K562 (cell line): ENCODE data around the gene C15orf62. TPM values are rescaled to one million over a fixed set of nuclear protein-coding genes. Genes with fewer than 3 reads are reported as not detected.

ENCODE experiments used
- ATAC-seq: fragments of 200-7000 bp; cut with Tn5 transposase; 3 replicates; pipeline ENCODE4 v1.9.1; 2020; ENCODE audit warnings: moderate library complexity
- BruUV-seq: library from RNA; stranded (reverse); fragments of 400-500 nt; replicated peaks from 2 replicates; lab custom pipeline; 2021; lab: Mats Ljungman, UMichigan
- CTCF ChIA-PET: fragments of 300-600 bp; formaldehyde crosslinking; extraction: SDS; loops from one replicate; lab custom pipeline; 2021; ENCODE audit warnings: low intra/inter-chr PET ratio; lab: Yijun Ruan, JAX
- POLR2A ChIA-PET: fragments of 300-600, 350-650 bp; sonication (Branson Sonifier 250); formaldehyde crosslinking; extraction: SDS; loops from one replicate; lab custom pipeline; 2021; ENCODE audit warnings: antibody characterized with exemption, inconsistent platforms; lab: Yijun Ruan, JAX
- DNase-seq, 4 experiments: peaks; one replicate each; pipeline versions ENCODE4 v3.0.0 to v3.0.0-alpha.2; 2011 to 2018; ENCODE audit warnings: low spot score in 3 of 4, mixed read lengths in 3 of 4; ENCODE audit errors: extremely low read depth in 1 of 4
- FAIRE-seq: peaks from 2 replicates; lab custom pipeline; 2011; peaks lifted over from hg19 to GRCh38; lab: Jason Lieb, UNC
- H2AFZ ChIP-seq: 2 replicates; pipeline ENCODE4 v1.6.0; 2011; ENCODE audit warnings: low read depth, low read length, control low read depth, inconsistent platforms
- H3K27ac ChIP-seq: fragments of 200-600 bp; 3 replicates; pipeline ENCODE4 v1.8.0; 2011; ENCODE audit warnings: low read depth, mild to moderate bottlenecking, control low read depth, inconsistent platforms, low read length, moderate library complexity, mixed read lengths; ENCODE audit errors: extremely low read depth
- H3K27me3 ChIP-seq, 2 experiments: fragments of 300-600 bp in 1 of 2; 2 replicates in 1 of 2; 3 replicates in 1 of 2; pipeline versions ENCODE4 v1.6.0 to v1.8.0; 2011; ENCODE audit warnings: inconsistent platforms in 2 of 2, low read length in 2 of 2, mild to moderate bottlenecking in 1 of 2, mixed read lengths in 1 of 2, moderate library complexity in 1 of 2; ENCODE audit not compliant: control insufficient read depth in 2 of 2, insufficient read depth in 2 of 2
- H3K36me3 ChIP-seq: fragments of 300-600 bp; 3 replicates; pipeline ENCODE4 v1.8.0; 2011; ENCODE audit warnings: mild to moderate bottlenecking, low read length, inconsistent platforms; ENCODE audit not compliant: control insufficient read depth, insufficient read depth
- H3K4me1 ChIP-seq, 2 experiments: fragments of 200-600 bp in 1 of 2; replicated peaks in 1 of 2; 2 replicates in 1 of 2; 3 replicates in 1 of 2; pipeline versions ENCODE4 v1.5.1 to v1.8.0; 2011; ENCODE audit warnings: inconsistent platforms in 2 of 2, low read length in 2 of 2, mild to moderate bottlenecking in 1 of 2, mixed read lengths in 1 of 2, moderate library complexity in 1 of 2; ENCODE audit not compliant: control insufficient read depth in 2 of 2, insufficient read depth in 2 of 2
- H3K4me2 ChIP-seq: 2 replicates; pipeline ENCODE4 v1.6.1; 2011; ENCODE audit warnings: low read length, control low read depth, inconsistent platforms, mixed read lengths; ENCODE audit not compliant: insufficient read depth
- H3K4me3 ChIP-seq: fragments of 200-600 bp; sonication (generic), shearing (Covaris generic); 2 replicates; pipeline ENCODE4 v1.5.1; 2016; ENCODE audit warnings: control low read depth, inconsistent platforms
- H3K79me2 ChIP-seq: fragments of 200-600 bp; 3 replicates; pipeline ENCODE4 v1.8.0; 2011; ENCODE audit warnings: low read length, inconsistent platforms; ENCODE audit not compliant: control insufficient read depth, insufficient read depth
- H3K9ac ChIP-seq, 2 experiments: 2 replicates each; pipeline versions ENCODE4 v1.6.0 to v1.6.1; 2011; ENCODE audit warnings: low read depth in 2 of 2, low read length in 2 of 2, control low read depth in 1 of 2, inconsistent platforms in 1 of 2, mild to moderate bottlenecking in 1 of 2, mixed read lengths in 1 of 2; ENCODE audit not compliant: insufficient read depth in 1 of 2
- H3K9me1 ChIP-seq: one replicate; pipeline ENCODE4 v1.6.0; 2011; ENCODE audit warnings: inconsistent platforms, mild to moderate bottlenecking, low read length, moderate library complexity; ENCODE audit not compliant: control insufficient read depth, insufficient read depth
- H3K9me3 ChIP-seq: replicated peaks from 2 replicates; pipeline ENCODE4 v1.5.1; 2011; ENCODE audit warnings: low read depth, low read length, inconsistent platforms; ENCODE audit not compliant: control insufficient read depth, insufficient read depth
- H4K20me1 ChIP-seq: replicated peaks from 2 replicates; pipeline ENCODE4 v1.6.1; 2011; ENCODE audit warnings: low read length, inconsistent platforms, mixed read lengths; ENCODE audit not compliant: control insufficient read depth, insufficient read depth
- BMI1 ChIP-seq: fragments of 150-350 bp; IDR thresholded peaks from 2 replicates; pipeline ENCODE4 v1.6.1; 2014; ENCODE audit warnings: low read length
- CBX2 ChIP-seq: fragments of 200-600 bp; sonication (generic); IDR thresholded peaks from one replicate; pipeline ENCODE4 v1.6.1; 2012; ENCODE audit warnings: mild to moderate bottlenecking, low read length, inconsistent platforms; ENCODE audit not compliant: insufficient read depth, poor library complexity, severe bottlenecking
- CEBPG ChIP-seq, 3 experiments: fragments of 200-800 bp in 1 of 3; sonication (Bioruptor generic) in 1 of 3; sonication (generic) in 1 of 3; formaldehyde crosslinking in 1 of 3; IDR thresholded peaks in 2 of 3; conservative IDR thresholded peaks in 1 of 3; 2 replicates each; pipeline versions ENCODE4 v1.6.1 to v1.8.0; 2016 to 2022; ENCODE audit warnings: missing compliant biosample characterization in 2 of 3, missing genetic modification characterization in 2 of 3, mild to moderate bottlenecking in 1 of 3, missing genetic modification reagents in 1 of 3
- CLOCK ChIP-seq: fragments of 250-450 bp; sonication (Bioruptor Pico); IDR thresholded peaks from 2 replicates; pipeline ENCODE4 v1.4.0; 2020; ENCODE audit warnings: mild to moderate bottlenecking, moderate library complexity, borderline replicate concordance
- CREBBP ChIP-seq: IDR thresholded peaks from one replicate; pipeline ENCODE4 v1.6.1; 2012; ENCODE audit warnings: low read depth, mild to moderate bottlenecking, control low read depth, inconsistent platforms, low read length
- DNMT1 ChIP-seq: fragments of 450-650 bp; IDR thresholded peaks from 2 replicates; pipeline ENCODE4 v1.6.1; 2016; ENCODE audit warnings: antibody characterized with exemption, mild to moderate bottlenecking
- HEY1 ChIP-seq: fragments of 250-450 bp; sonication (Bioruptor Pico); IDR thresholded peaks from 2 replicates; pipeline ENCODE4 v1.5.0; 2020; ENCODE audit warnings: mild to moderate bottlenecking, moderate library complexity, borderline replicate concordance
- HINFP ChIP-seq: fragments of 450-650 bp; conservative IDR thresholded peaks from 2 replicates; pipeline ENCODE4 v1.6.1; 2016; ENCODE audit warnings: missing genetic modification characterization, low read depth, mild to moderate bottlenecking, control low read depth, missing compliant biosample characterization
- MAFG ChIP-seq: fragments of 450-650 bp; conservative IDR thresholded peaks from 2 replicates; pipeline ENCODE4 v1.6.1; 2016; ENCODE audit warnings: missing genetic modification characterization, missing compliant biosample characterization
- NCOA6 ChIP-seq: fragments of 450-650 bp; IDR thresholded peaks from 2 replicates; pipeline ENCODE4 v1.6.1; 2017; ENCODE audit warnings: mild to moderate bottlenecking
- PPARD ChIP-seq: fragments of 250-450 bp; sonication (Bioruptor Pico); IDR thresholded peaks from 2 replicates; pipeline ENCODE4 v1.8.0; 2022; ENCODE audit warnings: inconsistent platforms, mild to moderate bottlenecking, moderate library complexity
- SMAD1 ChIP-seq: fragments of 150-350 bp; IDR thresholded peaks from 2 replicates; pipeline ENCODE4 v1.6.1; 2014; ENCODE audit warnings: low read length, low read depth; ENCODE audit not compliant: partially characterized antibody
- TGIF2 ChIP-seq: sonication (generic); formaldehyde crosslinking; IDR thresholded peaks from 2 replicates; pipeline ENCODE4 v1.8.1; 2022; ENCODE audit warnings: mild to moderate bottlenecking, missing genetic modification reagents, moderate library complexity
- ZFP91 ChIP-seq: sonication (generic); formaldehyde crosslinking; IDR thresholded peaks from 2 replicates; pipeline ENCODE4 v1.8.0; 2022; ENCODE audit warnings: mild to moderate bottlenecking, missing genetic modification reagents
- ZNF311 ChIP-seq: fragments of 250-450 bp; sonication (Bioruptor Pico); IDR thresholded peaks from 2 replicates; pipeline ENCODE4 v1.4.0; 2020; ENCODE audit warnings: mild to moderate bottlenecking, moderate library complexity
- ZNF507 ChIP-seq: conservative IDR thresholded peaks from 2 replicates; pipeline ENCODE4 v1.6.1; 2017; ENCODE audit warnings: missing genetic modification characterization, missing compliant biosample characterization
- ZNF668 ChIP-seq: fragments of 250-450 bp; sonication (Bioruptor Pico); IDR thresholded peaks from 2 replicates; pipeline ENCODE4 v1.8.0; 2022; ENCODE audit warnings: mild to moderate bottlenecking, inconsistent platforms
- WGBS: fragments of 100-300 bp; shearing (Covaris generic); methylation state at CpG from one replicate; pipeline ENCODE4 v1.1.6; 2016; ENCODE audit warnings: low coverage, mixed read lengths; ENCODE audit not compliant: insufficient coverage; ENCODE audit errors: missing lambda C conversion rate; 5-methylcytosine and 5-hydroxymethylcytosine counted together
- in situ Hi-C: fragments of 300-500 bp; cut with MboI; formaldehyde crosslinking; loops from 4 replicates; pipeline ENCODE4 v1.15.0; 2018; ENCODE audit warnings: inconsistent platforms, mixed read lengths
- intact Hi-C: fragments of 100-400 bp; cut with micrococcal nuclease; formaldehyde crosslinking; loops from 2 replicates; pipeline ENCODE4 v1.14.2; 2022
- polyA plus RNA-seq, 8 experiments: library from polyadenylated mRNA; depleted of rRNA in 4 of 8; stranded (reverse) in 5 of 8; unstranded in 3 of 8; fragments of >200 nt; fragmentation: Nextera tagmentation in 2 of 8; fragmentation: Illumina TruSeq in 1 of 8; extraction: Ambion mirVana in 2 of 8; extraction: Trizol in 1 of 8; gene quantifications; 2 replicates each; pipeline versions ENCODE4 v1.2.1 to v1.2.3, GENCODE V29; 2011 to 2014; ENCODE audit warnings: inconsistent platforms in 1 of 8, missing spikeins in 1 of 8
- total RNA-seq, 7 experiments: library from RNA; depleted of rRNA in 6 of 7; stranded (reverse); fragments of >200 nt in 6 of 7; fragmentation: Illumina TruSeq in 2 of 7; extraction: Trizol in 2 of 7; gene quantifications; 2 replicates each; pipeline versions ENCODE4 v1.2.1 to v1.2.3, GENCODE V29; 2011 to 2021; ENCODE audit warnings: low replicate concordance in 1 of 7

The C15orf62 gene
- total and polyA plus RNA-seq, 9 of the 15 experiments (the other 6 are each of a cell fraction or from before 2014, with no cell fraction given): 0.01 to 0.76 (median 0.30) TPM; not detected in 1

GRCh38 chr15:40799523-40799922, 29.7 kb downstream of the C15orf62 start:
- POLR2A ChIA-PET: interaction anchor here (0.6 to 1.4 kb wide), 3 partner anchors 16 to 58 kb away, joined by 3 to 4 read pairs (median 3); no protein-coding TSS in a partner anchor
- H2AFZ ChIP-seq: no peak overlapping the region
- no peak for TF ChIP-seq ZNF507 (tag)
- TF ChIP-seq ZNF668 (CRISPR knock-in tag): no peak
- no peak for TF ChIP-seq CBX2
- TF ChIP-seq MAFG (tag): no peak
- no peak for TF ChIP-seq DNMT1
- no peak for TF ChIP-seq HINFP (tag)
- TF ChIP-seq TGIF2: no peak
- no peak for TF ChIP-seq CLOCK (CRISPR knock-in tag)
- no peak for TF ChIP-seq PPARD (CRISPR knock-in tag)
- TF ChIP-seq CREBBP: no peak
- TF ChIP-seq NCOA6: no peak
- TF ChIP-seq BMI1: no peak
- TF ChIP-seq HEY1 (CRISPR knock-in tag): no peak
- no peak for TF ChIP-seq ZFP91
- TF ChIP-seq CEBPG (CRISPR knock-in tag; IDR thresholded peaks at IDR 0.05): no peak
- TF ChIP-seq CEBPG (tag; conservative IDR thresholded peaks at IDR 0.05 in 1 of 2, IDR thresholded peaks at IDR 0.05 in 1 of 2): no peak
- TF ChIP-seq ZNF311 (CRISPR knock-in tag): no peak
- no peak for TF ChIP-seq SMAD1

More at GRCh38 chr15:40799523-40799922, 29.7 kb downstream of the C15orf62 start:
- Histone ChIP-seq H3K9me3 (no peaks in the 10 kb centered on the region), H3K36me3 (peaks cover 15% of the 10 kb centered on the region; the same call in 2 of the 3 replicates), H3K79me2 (peaks cover 2% of the 10 kb centered on the region), H3K4me1 (no peaks in the 10 kb centered on the region; a peak in 2 of 5 replicates), H3K4me3 (no peak overlapping the region), H3K27me3 (no peaks in the 10 kb centered on the region), H3K9me1 (peaks cover 3% of the 10 kb centered on the region), H3K4me2 (no peak overlapping the region), H3K27ac (no peak overlapping the region), H4K20me1 (no peaks in the 10 kb centered on the region), H3K9ac (no peak overlapping the region)
- intact Hi-C loops (no loop called here), in situ Hi-C loops (no loop called here)
- FAIRE-seq: no peak
- 85% methylated on average over 3 of the region's 3 CpGs for WGBS
- ATAC-seq: no peak
- BruUV-seq: no TSS peak
- no peak for DNase-seq
- CTCF ChIA-PET: no interaction called here
